Esophagus mucosa (tissue), 1 donor: Measurements from ENCODE around the gene LMCD1. TPM values are rescaled to one million over a fixed set of nuclear protein-coding genes. Genes with fewer than 3 reads are reported as not detected.

ENCODE experiments used
- ATAC-seq: fragments of 200-7000 bp; cut with Tn5 transposase; one replicate; pipeline ENCODE4 v1.9.1; 2020
- total RNA-seq: library from RNA; stranded (reverse); gene quantifications from one replicate; pipeline ENCODE4 v1.2.4, GENCODE V29; 2023
- donor health status: DM: yes; HTN: yes; CAD: no.

Gene LMCD1
- total RNA-seq, 1 donor from 2014 or later: 13.0 TPM

GRCh38 chr3:8623741-8624140 lies 122.1 kb downstream of the LMCD1 start:
- ATAC-seq: no peak

Other genes starting within 250 kb of the LMCD1 start
- gene SSUH2, start 143.0 kb downstream of the LMCD1 start, total RNA-seq: 0.36 TPM
- gene CAV3, start 232.0 kb downstream of the LMCD1 start, total RNA-seq: not detected